Activated CD8-positive, alpha-beta T cell treated with anti-CD3 and anti-CD28 coated beads for 36 hours (primary cell): Measurements from ENCODE around the gene DCUN1D2. TPM values are rescaled to one million over a fixed set of nuclear protein-coding genes. Genes with fewer than 3 reads are reported as not detected.
A peak's percentile ranks its signal among the peaks of the same experiment; 100 is the strongest.

Experiments
- ATAC-seq: fragments of 200-7000 bp; cut with Tn5 transposase; one replicate; pipeline ENCODE4 v1.10.0; 2021; ENCODE audit warnings: mild to moderate bottlenecking, moderate library complexity
- CTCF ChIA-PET: fragments of 350-600 bp; sonication (Branson Sonifier 250); formaldehyde crosslinking; loops from one replicate; lab custom pipeline; 2021; ENCODE audit warnings: antibody characterized with exemption; lab: Charles Lee
- POLR2A ChIA-PET: fragments of 350-600 bp; sonication (Branson Sonifier 250); formaldehyde crosslinking; loops from one replicate; lab custom pipeline; 2021; ENCODE audit warnings: antibody characterized with exemption; lab: Charles Lee
- DNase-seq: peaks from one replicate; pipeline ENCODE4 v3.0.0-alpha.2; 2020
- H3K27ac Mint-ChIP-seq: one replicate; pipeline ENCODE4 v1.8.0; 2021; ENCODE audit warnings: mild to moderate bottlenecking, mixed read lengths
- H3K27me3 Mint-ChIP-seq: one replicate; pipeline ENCODE4 v1.8.0; 2021; ENCODE audit warnings: mixed read lengths
- H3K36me3 Mint-ChIP-seq: one replicate; pipeline ENCODE4 v1.8.0; 2021; ENCODE audit warnings: low read depth, mixed read lengths
- H3K4me1 Mint-ChIP-seq: one replicate; pipeline ENCODE4 v1.8.0; 2021; ENCODE audit warnings: low read depth, mixed read lengths
- H3K4me3 Mint-ChIP-seq: one replicate; pipeline ENCODE4 v1.8.0; 2021; ENCODE audit warnings: mild to moderate bottlenecking, moderate library complexity, mixed read lengths
- H3K9me3 Mint-ChIP-seq: one replicate; pipeline ENCODE4 v1.8.0; 2021; ENCODE audit warnings: mixed read lengths
- intact Hi-C: fragments of 100-400 bp; cut with micrococcal nuclease; formaldehyde crosslinking; loops from one replicate; pipeline ENCODE4 v1.10.0; 2022
- total RNA-seq, 2 experiments: library from RNA; stranded (reverse); gene quantifications; one replicate each; pipeline ENCODE4 v1.2.3, GENCODE V29; 2021
- TF ChIP-seq, protein P1 (sequence below): fragments of 200-600 bp; IDR thresholded peaks from one replicate; pipeline ENCODE4 v1.8.0; 2022; ENCODE audit warnings: antibody characterized with exemption, mild to moderate bottlenecking

DCUN1D2 gene
- total RNA-seq, 2 experiments from 2014 or later, result 13.4 to 14.7 TPM

DNA sequence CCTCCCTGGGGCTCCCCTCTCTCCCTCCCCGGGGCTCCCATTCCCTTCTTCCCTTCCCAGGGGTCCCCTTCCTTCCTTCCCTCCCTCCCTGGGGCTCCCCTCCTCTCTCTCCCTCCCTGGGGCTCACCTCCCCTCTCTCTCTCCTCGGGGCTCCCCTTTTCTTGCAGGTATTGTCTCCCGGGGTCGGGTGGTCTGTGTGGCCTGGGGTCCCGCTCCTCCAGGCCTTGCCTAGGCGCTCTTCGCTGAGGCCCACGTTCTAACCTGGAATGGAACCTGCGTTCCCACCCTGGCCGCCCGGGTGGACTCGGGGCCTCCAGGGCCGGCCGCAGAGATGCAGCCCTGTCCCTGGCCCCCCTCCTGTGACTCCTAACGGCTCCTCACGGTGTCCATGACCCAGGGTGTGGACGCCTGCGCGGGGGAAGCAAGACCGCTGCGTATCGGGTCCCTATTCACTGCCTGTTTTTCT is 940 bp upstream of the DCUN1D2 start:
- no peaks in the 10 kb centered on the region for H3K27me3 Mint-ChIP-seq
- H3K4me1 Mint-ChIP-seq, result peaks cover 60% of the 10 kb centered on the region
- POLR2A ChIA-PET, result interaction anchor here (2.6 kb wide), 1 partner anchor 95 kb away, joined by 8 read pairs; no protein-coding TSS in a partner anchor
- H3K4me3 Mint-ChIP-seq, result peak overlapping the region; percentile 69
- peaks cover 6% of the 10 kb centered on the region for H3K36me3 Mint-ChIP-seq
- TF ChIP-seq, protein P1, sequence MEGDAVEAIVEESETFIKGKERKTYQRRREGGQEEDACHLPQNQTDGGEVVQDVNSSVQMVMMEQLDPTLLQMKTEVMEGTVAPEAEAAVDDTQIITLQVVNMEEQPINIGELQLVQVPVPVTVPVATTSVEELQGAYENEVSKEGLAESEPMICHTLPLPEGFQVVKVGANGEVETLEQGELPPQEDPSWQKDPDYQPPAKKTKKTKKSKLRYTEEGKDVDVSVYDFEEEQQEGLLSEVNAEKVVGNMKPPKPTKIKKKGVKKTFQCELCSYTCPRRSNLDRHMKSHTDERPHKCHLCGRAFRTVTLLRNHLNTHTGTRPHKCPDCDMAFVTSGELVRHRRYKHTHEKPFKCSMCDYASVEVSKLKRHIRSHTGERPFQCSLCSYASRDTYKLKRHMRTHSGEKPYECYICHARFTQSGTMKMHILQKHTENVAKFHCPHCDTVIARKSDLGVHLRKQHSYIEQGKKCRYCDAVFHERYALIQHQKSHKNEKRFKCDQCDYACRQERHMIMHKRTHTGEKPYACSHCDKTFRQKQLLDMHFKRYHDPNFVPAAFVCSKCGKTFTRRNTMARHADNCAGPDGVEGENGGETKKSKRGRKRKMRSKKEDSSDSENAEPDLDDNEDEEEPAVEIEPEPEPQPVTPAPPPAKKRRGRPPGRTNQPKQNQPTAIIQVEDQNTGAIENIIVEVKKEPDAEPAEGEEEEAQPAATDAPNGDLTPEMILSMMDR, result no peak
- intact Hi-C loops, result no loop called here
- CTCF ChIA-PET, result no interaction called here
- H3K9me3 Mint-ChIP-seq, result no peaks in the 10 kb centered on the region
- no peak for ATAC-seq
- no peak for DNase-seq
- peak overlapping the region; percentile 39 for H3K27ac Mint-ChIP-seq

DNA sequence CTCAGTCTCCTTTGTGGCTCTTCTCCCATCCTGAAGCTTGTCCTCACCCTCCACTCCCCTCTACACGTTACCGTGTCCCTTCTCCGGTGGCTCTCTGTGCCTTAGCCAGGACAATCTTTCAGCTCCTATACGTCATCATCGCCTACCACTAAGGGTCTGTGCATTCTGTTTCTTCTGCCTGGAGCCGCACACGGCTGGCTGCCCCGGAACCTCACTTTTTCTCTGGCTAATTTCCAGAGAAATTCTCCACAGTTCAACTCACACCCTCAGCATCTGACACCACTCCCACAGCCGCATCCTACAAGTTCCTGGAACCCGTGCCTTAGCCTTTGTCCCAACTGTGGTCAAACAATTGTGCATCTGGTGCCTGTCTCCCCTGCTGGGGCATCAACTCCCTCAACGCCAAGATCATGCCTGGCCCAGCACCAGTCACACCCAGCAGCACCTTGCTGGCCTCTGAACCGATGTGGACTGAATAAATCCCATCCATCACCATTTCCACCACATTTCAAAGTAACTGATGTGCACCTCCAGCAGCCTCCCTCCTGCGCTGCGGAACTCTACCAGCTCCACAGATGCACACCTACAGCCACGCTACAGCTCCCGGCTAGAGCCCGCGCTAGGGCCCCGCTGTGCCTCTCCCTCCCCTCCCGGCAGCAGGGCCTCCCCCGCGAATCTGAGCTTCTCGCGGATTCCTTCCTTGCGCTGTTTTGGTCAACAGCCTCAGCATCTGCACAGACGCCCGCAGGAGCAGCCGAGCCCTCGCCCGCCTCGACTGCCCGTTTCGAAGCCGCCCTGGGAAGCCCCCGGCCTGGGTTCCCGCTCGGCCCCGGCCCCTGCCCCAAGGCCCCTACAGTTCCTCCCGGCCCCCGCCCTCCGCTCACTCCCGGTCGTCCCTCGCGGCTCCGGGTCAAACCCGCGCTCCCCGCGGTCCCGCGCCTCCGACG is 689 bp downstream of the DCUN1D2 start:
- H3K36me3 Mint-ChIP-seq, result no peaks in the 10 kb centered on the region
- H3K9me3 Mint-ChIP-seq, result no peaks in the 10 kb centered on the region
- H3K27me3 Mint-ChIP-seq, result no peaks in the 10 kb centered on the region
- H3K4me1 Mint-ChIP-seq, result peaks cover 57% of the 10 kb centered on the region
- peak overlapping the region; percentile 89 for H3K4me3 Mint-ChIP-seq
- CTCF ChIA-PET, result interaction anchor here (0.7 to 1.5 kb wide), 3 partner anchors 8 to 73 kb away, joined by 3 to 4 read pairs (median 3); no protein-coding TSS in a partner anchor
- POLR2A ChIA-PET, result interaction anchor here (1.1 to 2.6 kb wide), 5 partner anchors 9 to 98 kb away, joined by 3 to 8 read pairs (median 4); no protein-coding TSS in a partner anchor
- DNase-seq (peak; percentile 57), ATAC-seq (peak; percentile 40)
- intact Hi-C loops, result no loop called here
- peak overlapping the region; percentile 89 for H3K27ac Mint-ChIP-seq
- TF ChIP-seq, protein P1, result no peak

DNA sequence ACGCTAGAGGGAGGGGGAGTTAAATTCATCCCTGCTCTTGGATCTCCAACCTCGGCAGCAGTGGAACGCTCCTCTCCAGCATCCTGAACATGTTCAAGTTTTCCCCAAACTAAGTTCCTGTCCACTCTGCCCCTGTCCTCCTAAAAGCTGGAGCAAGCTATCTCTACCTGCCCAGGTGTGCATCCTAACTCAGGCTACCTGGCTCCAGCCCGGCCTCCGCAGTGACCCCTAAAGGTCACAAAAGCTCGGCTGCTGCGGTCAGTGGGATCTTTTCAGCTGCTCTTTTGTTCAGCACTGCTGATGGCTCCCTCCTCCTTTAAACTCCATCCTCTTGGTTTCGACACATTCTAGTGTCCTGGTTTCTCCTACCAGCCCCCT is 1.4 kb downstream of the DCUN1D2 start:
- Mint-ChIP-seq H3K27me3 (no peaks in the 10 kb centered on the region), H3K4me3 (peak overlapping the region; percentile 89), H3K36me3 (no peaks in the 10 kb centered on the region), H3K4me1 (peaks cover 56% of the 10 kb centered on the region), H3K27ac (no peak overlapping the region), H3K9me3 (no peaks in the 10 kb centered on the region)
- ChIA-PET CTCF (interaction anchor here (0.8 to 1.1 kb wide), 2 partner anchors 8 to 73 kb away, joined by 3 to 4 read pairs; no protein-coding TSS in a partner anchor), POLR2A (interaction anchor here (1.1 to 2.6 kb wide), 5 partner anchors 9 to 99 kb away, joined by 3 to 8 read pairs (median 4); no protein-coding TSS in a partner anchor)
- TF ChIP-seq, protein P1, result no peak
- DNase-seq (no peak), ATAC-seq (no peak)
- intact Hi-C loops, result no loop called here

DNA sequence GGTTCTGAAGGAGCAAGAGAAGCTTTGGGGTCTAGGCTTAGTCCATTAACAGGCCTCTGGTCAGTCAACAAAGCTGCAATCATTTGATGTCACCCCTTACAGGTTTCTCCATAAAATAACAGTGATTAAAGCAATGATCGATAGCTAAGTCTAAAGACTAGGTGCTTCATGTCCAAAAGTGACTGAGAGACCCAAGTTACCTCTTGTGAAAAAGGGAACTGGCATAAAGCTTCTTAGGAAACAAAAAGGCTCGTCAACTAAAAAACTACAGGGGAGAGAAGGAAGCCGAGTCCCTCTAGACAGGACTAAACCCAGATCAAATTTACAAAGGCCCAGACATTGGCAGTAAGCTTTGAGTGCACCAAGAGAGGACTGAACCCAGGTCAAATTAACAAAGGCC is 2.2 kb downstream of the DCUN1D2 start:
- H3K9me3 Mint-ChIP-seq, result no peaks in the 10 kb centered on the region
- ATAC-seq (no peak), DNase-seq (no peak)
- TF ChIP-seq, protein P1, result no peak
- CTCF ChIA-PET, result interaction anchor here (1.1 kb wide), 1 partner anchor 74 kb away, joined by 4 read pairs; no protein-coding TSS in a partner anchor
- peak overlapping the region; percentile 7 for H3K4me3 Mint-ChIP-seq
- H3K27ac Mint-ChIP-seq, result no peak overlapping the region
- intact Hi-C loops, result no loop called here
- H3K27me3 Mint-ChIP-seq, result no peaks in the 10 kb centered on the region
- POLR2A ChIA-PET, result interaction anchor here (0.7 to 1.0 kb wide), 4 partner anchors 9 to 124 kb away, joined by 3 read pairs; no protein-coding TSS in a partner anchor
- H3K4me1 Mint-ChIP-seq, result peaks cover 51% of the 10 kb centered on the region
- H3K36me3 Mint-ChIP-seq, result peaks cover 2% of the 10 kb centered on the region
